Measurements from ENCODE around the gene CCBE1.

The CCBE1 gene

GRCh38 chr18:59470561-59471121 lies 226.6 kb downstream of the CCBE1 start:
- TF ChIP-seq GATA3 (IDR thresholded peaks at IDR 0.05; ENCODE audit: low read depth, low read length) (no peak), GATA2 (IDR thresholded peaks at IDR 0.05; ENCODE audit: low read depth, low read length) (peak; percentile 15; the same call in 1 of the 2 replicates)

GRCh38 chr18:59469463-59470180 lies 227.6 kb downstream of the CCBE1 start:
- TF ChIP-seq GATA2 (IDR thresholded peaks at IDR 0.05; ENCODE audit: low read depth, low read length) = no peak
- no peak for TF ChIP-seq GATA3 (IDR thresholded peaks at IDR 0.05; ENCODE audit: low read depth, low read length)

- TF ChIP-seq GATA2 (IDR thresholded peaks at IDR 0.05; ENCODE audit: low read depth, low read length) (no peak), GATA3 (IDR thresholded peaks at IDR 0.05; ENCODE audit: low read depth, low read length) (no peak)
These were observed 228.4 kb downstream of the CCBE1 start for GRCh38 chr18:59468821-59469220.

GRCh38 chr18:59467497-59467896 lies 229.7 kb downstream of the CCBE1 start:
- TF ChIP-seq GATA2 (IDR thresholded peaks at IDR 0.05; ENCODE audit: low read depth, low read length) (no peak), GATA3 (IDR thresholded peaks at IDR 0.05; ENCODE audit: low read depth, low read length) (no peak)

GRCh38 chr18:59466980-59467379 lies 230.2 kb downstream of the CCBE1 start:
- TF ChIP-seq GATA2 (IDR thresholded peaks at IDR 0.05; ENCODE audit: low read depth, low read length) = no peak
- no peak for TF ChIP-seq GATA3 (IDR thresholded peaks at IDR 0.05; ENCODE audit: low read depth, low read length)

- TF ChIP-seq GATA3 (IDR thresholded peaks at IDR 0.05; ENCODE audit: low read depth, low read length) = no peak
- no peak for TF ChIP-seq GATA2 (IDR thresholded peaks at IDR 0.05; ENCODE audit: low read depth, low read length)
These were observed 232.7 kb downstream of the CCBE1 start for GRCh38 chr18:59464486-59464885.

- no peak for TF ChIP-seq GATA3 (IDR thresholded peaks at IDR 0.05; ENCODE audit: low read depth, low read length)
- no peak for TF ChIP-seq GATA2 (IDR thresholded peaks at IDR 0.05; ENCODE audit: low read depth, low read length)
These were observed 236.1 kb downstream of the CCBE1 start for GRCh38 chr18:59461171-59461570.

GRCh38 chr18:59460072-59460420 lies 237.2 kb downstream of the CCBE1 start:
- TF ChIP-seq GATA2 (IDR thresholded peaks at IDR 0.05; ENCODE audit: low read depth, low read length) (no peak), GATA3 (IDR thresholded peaks at IDR 0.05; ENCODE audit: low read depth, low read length) (no peak)

GRCh38 chr18:59459369-59460071 lies 237.7 kb downstream of the CCBE1 start:
- no peak for TF ChIP-seq GATA3 (IDR thresholded peaks at IDR 0.05; ENCODE audit: low read depth, low read length)
- TF ChIP-seq GATA2 (IDR thresholded peaks at IDR 0.05; ENCODE audit: low read depth, low read length) = no peak

GRCh38 chr18:59458575-59458974 lies 238.6 kb downstream of the CCBE1 start:
- TF ChIP-seq GATA2 (IDR thresholded peaks at IDR 0.05; ENCODE audit: low read depth, low read length) (no peak), GATA3 (IDR thresholded peaks at IDR 0.05; ENCODE audit: low read depth, low read length) (no peak)

GRCh38 chr18:59456657-59457056 lies 240.6 kb downstream of the CCBE1 start:
- TF ChIP-seq GATA3 (IDR thresholded peaks at IDR 0.05; ENCODE audit: low read depth, low read length) (no peak), GATA2 (IDR thresholded peaks at IDR 0.05; ENCODE audit: low read depth, low read length) (no peak)

- TF ChIP-seq GATA3 (IDR thresholded peaks at IDR 0.05; ENCODE audit: low read depth, low read length) (no peak), GATA2 (IDR thresholded peaks at IDR 0.05; ENCODE audit: low read depth, low read length) (no peak)
These were observed 241.4 kb downstream of the CCBE1 start for GRCh38 chr18:59455728-59456276.

GRCh38 chr18:59454909-59455727 lies 242.1 kb downstream of the CCBE1 start:
- TF ChIP-seq GATA3 (IDR thresholded peaks at IDR 0.05; ENCODE audit: low read depth, low read length) = no peak
- no peak; the same call in 1 of the 2 replicates for TF ChIP-seq GATA2 (IDR thresholded peaks at IDR 0.05; ENCODE audit: low read depth, low read length)

GRCh38 chr18:59453468-59453961 lies 243.7 kb downstream of the CCBE1 start:
- TF ChIP-seq GATA2 (IDR thresholded peaks at IDR 0.05; ENCODE audit: low read depth, low read length) (peak; percentile 95), GATA3 (IDR thresholded peaks at IDR 0.05; ENCODE audit: low read depth, low read length) (peak; percentile 91)
